Fibroblast of upper back skin (primary cell): ENCODE results near the gene PPARA.

Experiments used
- DNase-seq: peaks from one replicate; pipeline ENCODE4 v3.0.0-alpha.2; 2013

The PPARA gene

GRCh38 chr22:46280063-46280817, 129.9 kb downstream of the PPARA start:
- DNase-seq: no peak

DNA sequence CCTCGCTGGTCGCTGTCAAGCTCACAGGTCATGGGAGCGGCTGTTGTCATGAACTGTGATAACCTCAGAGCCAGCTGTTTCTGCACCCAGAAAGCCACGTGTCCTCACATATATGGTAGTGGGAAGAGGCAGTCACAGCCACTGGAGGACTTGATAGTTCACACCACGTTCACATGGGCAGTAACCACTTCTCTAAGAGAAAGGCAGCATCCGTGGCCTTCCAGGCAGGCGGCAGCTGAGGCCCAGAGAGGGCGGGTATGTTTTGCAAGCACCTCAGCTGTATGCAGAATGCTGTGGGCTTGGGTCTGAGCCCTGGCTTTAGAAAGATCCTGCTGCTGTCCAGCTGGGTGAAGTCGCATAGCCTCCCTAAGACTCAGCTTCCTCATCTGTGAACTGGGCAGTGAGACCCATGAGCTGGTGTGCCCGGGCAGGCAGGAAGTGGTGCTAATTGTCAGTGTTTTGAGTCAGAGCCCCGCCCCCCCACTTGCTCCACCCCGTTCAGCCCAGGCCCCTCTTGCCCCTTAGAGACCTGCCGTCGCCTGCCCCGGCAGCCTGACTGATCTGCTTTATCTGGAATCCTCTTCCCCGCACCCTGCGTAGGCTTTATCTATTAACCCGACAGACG, 130.8 kb downstream of the PPARA start:
- DNase-seq: no peak

DNA sequence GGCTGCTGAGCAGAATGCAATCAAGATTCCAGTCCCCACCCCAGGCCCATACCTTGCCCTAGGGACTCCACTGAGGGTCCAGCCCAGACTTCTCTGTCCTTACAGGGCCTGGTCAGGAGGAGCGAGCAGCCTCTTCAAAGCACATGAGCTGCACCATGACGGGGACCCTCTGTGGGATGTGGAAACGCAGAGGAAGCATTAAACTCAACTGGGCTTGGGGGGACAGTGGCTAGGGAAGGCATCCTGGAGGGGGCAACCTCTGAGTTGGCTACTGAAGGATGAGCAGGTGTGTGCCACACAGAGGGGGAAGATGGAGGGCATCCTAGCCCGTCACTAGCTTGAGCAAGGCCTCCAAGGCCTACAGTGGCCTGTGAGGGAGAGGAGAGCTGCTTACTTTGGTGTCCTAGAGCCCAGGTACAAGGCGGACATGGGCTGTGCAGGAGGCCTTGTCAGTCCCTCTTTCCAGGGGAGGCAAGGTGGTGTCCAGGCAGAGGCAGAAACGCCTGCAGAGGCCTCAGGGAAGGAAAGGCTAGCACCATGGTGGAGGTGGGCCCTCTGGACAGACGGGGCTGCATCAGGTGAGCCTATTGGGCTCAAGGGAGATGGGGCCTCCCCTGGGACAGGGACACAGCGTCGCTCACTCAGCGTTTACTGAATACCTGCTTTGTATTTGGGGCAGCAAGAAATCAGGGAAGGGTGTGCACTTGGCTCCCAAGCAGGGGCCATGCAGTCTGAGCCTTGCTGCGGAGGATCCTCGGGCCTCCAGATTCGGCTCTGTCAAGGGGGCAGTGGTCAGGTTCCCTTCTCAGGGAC, 131.7 kb downstream of the PPARA start:
- DNase-seq: no peak

GRCh38 chr22:46286006-46286405, 135.7 kb downstream of the PPARA start:
- peak; percentile 58 for DNase-seq

DNA sequence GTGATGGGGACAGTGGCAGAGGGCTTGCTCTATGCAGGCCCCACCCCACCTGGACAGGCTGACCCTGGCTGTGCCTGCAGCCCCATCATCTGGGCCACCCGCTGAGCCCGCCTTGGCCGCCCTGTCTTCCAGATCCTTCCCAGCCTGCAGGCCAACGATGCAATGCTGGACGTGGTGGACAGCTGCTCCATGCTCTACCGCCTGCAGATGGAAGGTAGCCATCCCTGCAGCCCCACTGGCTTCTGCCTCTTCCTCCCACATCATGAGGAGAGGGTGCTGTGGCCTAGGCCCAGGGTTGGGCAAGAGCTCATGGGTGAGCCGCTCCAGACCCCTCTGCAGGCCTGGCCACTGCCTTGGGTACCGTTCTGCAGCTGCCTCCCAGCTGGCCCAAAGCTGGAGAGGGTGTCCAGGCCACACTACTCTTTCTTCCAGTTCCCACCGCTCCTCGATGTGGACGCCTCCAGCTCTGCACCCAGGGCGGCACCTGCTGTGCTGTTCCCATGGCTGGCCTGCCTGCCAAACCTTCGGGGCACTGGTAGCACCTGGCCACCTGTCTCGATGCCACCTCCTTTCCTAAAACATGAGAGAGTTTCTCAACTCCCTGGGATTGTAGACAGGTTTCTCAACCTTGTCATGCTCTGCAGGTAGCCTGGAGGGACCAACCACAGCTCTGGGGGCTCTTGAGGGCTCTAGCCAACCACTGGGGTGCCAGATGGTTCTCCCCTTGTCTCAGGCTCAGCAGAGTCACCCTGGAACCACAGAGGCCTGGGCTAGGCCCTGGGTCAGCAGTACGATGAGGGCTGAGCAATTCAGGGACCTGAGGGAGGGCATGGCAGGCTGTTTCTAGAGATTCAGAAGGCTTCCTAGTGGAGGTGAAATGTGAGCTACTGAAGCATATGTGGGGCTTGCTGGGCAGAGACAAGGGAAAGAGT, 136.9 kb downstream of the PPARA start:
- DNase-seq: no peak

DNA sequence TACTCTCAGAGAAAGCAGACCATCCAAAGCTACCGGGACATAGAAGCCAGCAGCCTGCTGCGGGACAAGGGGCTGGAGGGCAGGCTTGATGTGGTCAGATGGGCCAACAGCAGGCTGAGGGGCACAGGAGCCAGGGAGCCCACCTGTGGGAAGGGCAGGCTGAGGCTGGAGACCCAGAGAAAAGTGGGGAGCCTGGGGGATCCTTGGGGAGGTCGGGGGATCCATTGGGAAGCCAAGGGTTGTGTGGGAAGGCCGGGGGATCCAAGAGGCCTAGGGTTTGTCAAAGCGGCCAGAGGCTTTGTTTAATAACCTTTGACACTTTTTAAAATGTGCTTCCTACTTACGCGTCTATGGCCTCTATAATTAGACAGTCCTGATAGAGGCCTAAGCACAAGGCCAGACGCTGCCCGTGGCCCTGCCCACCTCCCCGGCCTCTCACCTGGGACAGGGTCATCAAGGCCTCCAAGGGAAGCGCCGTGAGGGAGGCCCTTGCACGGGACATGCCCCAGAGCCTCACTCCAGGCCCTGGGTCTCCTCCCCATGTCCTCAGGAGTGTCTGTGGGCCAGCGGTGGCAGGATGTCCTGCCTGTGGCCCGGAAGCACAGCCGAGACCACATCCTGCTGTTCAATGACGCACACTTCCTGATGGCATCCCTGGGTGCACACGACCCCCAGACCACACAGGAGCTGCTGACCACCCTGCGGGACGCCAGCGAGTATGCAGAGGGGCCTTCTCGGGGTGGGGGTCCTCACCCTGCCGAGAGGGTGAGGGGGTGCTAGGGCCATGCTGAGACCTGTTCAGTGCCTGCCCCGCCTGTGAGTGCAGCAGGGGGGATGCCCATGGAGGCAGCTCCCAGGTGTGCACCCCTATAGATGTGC, 137.8 kb downstream of the PPARA start:
- DNase-seq: no peak

- DNase-seq: no peak
These were observed 138.5 kb downstream of the PPARA start for GRCh38 chr22:46288846-46289243.

GRCh38 chr22:46289244-46289891, 139.0 kb downstream of the PPARA start:
- no peak for DNase-seq

GRCh38 chr22:46290121-46290842, 140.0 kb downstream of the PPARA start:
- no peak for DNase-seq

- DNase-seq: no peak
These were observed 140.8 kb downstream of the PPARA start for GRCh38 chr22:46290843-46291785.

GRCh38 chr22:46292173-46292572, 141.8 kb downstream of the PPARA start:
- no peak for DNase-seq

DNA sequence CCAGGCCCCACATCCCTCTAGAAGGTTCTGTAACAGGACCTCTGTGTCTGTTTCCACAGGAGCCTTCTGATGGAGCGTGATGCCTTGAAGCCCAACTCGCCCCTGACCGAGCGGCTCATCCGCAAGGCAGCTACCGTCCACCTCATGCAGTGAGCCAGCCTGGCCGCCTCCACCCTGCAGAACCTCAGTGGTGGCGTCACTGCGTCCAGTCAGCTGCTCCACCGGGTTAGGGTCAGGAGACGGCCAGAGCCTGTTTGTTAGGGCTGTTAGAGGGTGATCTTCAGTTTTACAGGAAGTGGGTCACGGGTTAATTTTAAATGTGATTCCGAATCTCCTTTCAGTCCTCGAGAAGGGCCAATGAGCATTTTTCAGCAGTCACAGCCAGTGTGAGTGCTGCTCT, 142.4 kb downstream of the PPARA start:
- no peak for DNase-seq
